MM.1S (cell line): ENCODE measurements around the gene C1QL4.

Experiments used
- DNase-seq: peaks from one replicate; pipeline ENCODE4 v3.0.0-alpha.2; 2015
- H2AFZ ChIP-seq: fragments of 300-600 bp; sonication (generic); 2 replicates; pipeline ENCODE4 v1.6.0; 2016; ENCODE audit warnings: antibody characterized with exemption, low read length
- H3F3A ChIP-seq: fragments of 300-600 bp; sonication (generic); 2 replicates; pipeline ENCODE4 v1.6.1; 2016; ENCODE audit warnings: mild to moderate bottlenecking, antibody characterized with exemption, low read length, moderate library complexity, mixed read lengths; ENCODE audit not compliant: insufficient read depth
- H3K27ac ChIP-seq: fragments of 300-600 bp; sonication (generic); 2 replicates; pipeline ENCODE4 v1.5.1; 2016; ENCODE audit warnings: mild to moderate bottlenecking, low read length
- H3K27me3 ChIP-seq: fragments of 300-600 bp; sonication (generic); replicated peaks from 2 replicates; pipeline ENCODE4 v1.6.0; 2016; ENCODE audit warnings: low read length; ENCODE audit not compliant: insufficient read depth
- H3K36me3 ChIP-seq: fragments of 300-600 bp; sonication (generic); replicated peaks from 2 replicates; pipeline ENCODE4 v1.6.1; 2016; ENCODE audit warnings: mild to moderate bottlenecking, low read length, mixed read lengths; ENCODE audit not compliant: insufficient read depth
- H3K4me1 ChIP-seq: fragments of 300-600 bp; sonication (generic); 2 replicates; pipeline ENCODE4 v1.6.1; 2016; ENCODE audit warnings: low read length, mixed read lengths
- H3K4me2 ChIP-seq: fragments of 300-600 bp; sonication (generic); 2 replicates; pipeline ENCODE4 v1.6.0; 2016; ENCODE audit warnings: low read depth, low read length
- H3K4me3 ChIP-seq: fragments of 300-600 bp; sonication (generic); 2 replicates; pipeline ENCODE4 v1.5.1; 2016; ENCODE audit warnings: low read length, mixed read lengths
- H3K79me2 ChIP-seq: fragments of 300-600 bp; sonication (generic); 2 replicates; pipeline ENCODE4 v1.6.1; 2016; ENCODE audit warnings: mixed run types, low read length, mixed read lengths
- H3K9ac ChIP-seq: fragments of 300-600 bp; sonication (generic); 2 replicates; pipeline ENCODE4 v1.6.1; 2016; ENCODE audit warnings: low read length, mixed read lengths
- H3K9me2 ChIP-seq: fragments of 300-600 bp; sonication (generic); replicated peaks from 2 replicates; pipeline ENCODE4 v1.6.1; 2016; ENCODE audit warnings: mild to moderate bottlenecking, low read length, mixed read lengths; ENCODE audit not compliant: insufficient read depth
- H3K9me3 ChIP-seq: fragments of 300-600 bp; sonication (generic); replicated peaks from 2 replicates; pipeline ENCODE4 v1.6.1; 2016; ENCODE audit warnings: mild to moderate bottlenecking, low read length, mixed read lengths; ENCODE audit not compliant: insufficient read depth
- H4K20me1 ChIP-seq: fragments of 300-600 bp; sonication (generic); 2 replicates; pipeline ENCODE4 v1.6.1; 2016; ENCODE audit warnings: mild to moderate bottlenecking, low read length, moderate library complexity, mixed read lengths; ENCODE audit not compliant: insufficient read depth
- CTCF ChIP-seq: fragments of 300-600 bp; sonication (generic); IDR thresholded peaks from 2 replicates; pipeline ENCODE4 v1.5.1; 2016; ENCODE audit warnings: antibody characterized with exemption, low read length, mixed read lengths
- EZH2 ChIP-seq: fragments of 300-600 bp; sonication (generic); optimal IDR thresholded peaks from 2 replicates; pipeline ENCODE3; 2017; ENCODE audit warnings: low read depth, mild to moderate bottlenecking, antibody characterized with exemption, low read length, mixed read lengths
- EZH2phosphoT487 ChIP-seq: fragments of 300-600 bp; sonication (generic); IDR thresholded peaks from 2 replicates; pipeline ENCODE4 v1.6.1; 2018; ENCODE audit warnings: antibody characterized with exemption, low read length

The C1QL4 gene

GRCh38 chr12:49365542-49365941 is 28.6 kb upstream of the C1QL4 start:
- no peak overlapping the region for H3K9ac ChIP-seq
- no peak overlapping the region for H3K27ac ChIP-seq

DNA sequence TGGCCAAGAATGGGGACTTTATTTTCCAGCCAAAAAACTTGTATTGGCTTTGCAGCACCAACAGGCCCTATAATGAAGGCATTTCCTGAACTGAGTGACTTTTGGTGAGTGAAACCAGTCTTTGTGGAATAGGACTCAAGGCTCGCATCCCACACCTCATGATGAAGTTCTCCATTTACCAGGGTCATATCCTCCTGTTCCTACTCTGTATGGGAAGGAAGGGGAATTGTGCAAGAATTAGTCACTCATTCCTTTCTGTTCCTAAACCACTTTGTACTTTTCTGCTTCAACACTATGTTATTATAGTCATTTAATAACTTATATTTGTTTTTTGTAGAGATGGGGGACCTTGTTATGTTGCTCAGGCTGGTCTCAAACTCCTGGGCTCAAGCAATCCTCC is 28.0 kb upstream of the C1QL4 start:
- Histone ChIP-seq H3F3A (peaks cover 32% of the 10 kb centered on the region), H3K4me1 (peaks cover 5% of the 10 kb centered on the region), H3K9me3 (no peaks in the 10 kb centered on the region), H3K4me2 (no peak overlapping the region), H4K20me1 (no peaks in the 10 kb centered on the region), H3K9me2 (no peaks in the 10 kb centered on the region), H2AFZ (no peak overlapping the region), H3K27me3 (no peaks in the 10 kb centered on the region), H3K9ac (no peak overlapping the region), H3K27ac (no peak overlapping the region), H3K4me3 (no peak overlapping the region), H3K79me2 (peaks cover 30% of the 10 kb centered on the region), H3K36me3 (no peaks in the 10 kb centered on the region)
- TF ChIP-seq CTCF (no peak), EZH2 (no peak), EZH2phosphoT487 (no peak)
- no peak for DNase-seq

More at GRCh38 chr12:49365542-49365941, 28.6 kb upstream of the C1QL4 start:
- Histone ChIP-seq H3K9me3 (no peaks in the 10 kb centered on the region), H2AFZ (no peak overlapping the region), H3K36me3 (no peaks in the 10 kb centered on the region), H4K20me1 (no peaks in the 10 kb centered on the region), H3K4me2 (no peak overlapping the region), H3K4me3 (no peak overlapping the region), H3K79me2 (peaks cover 36% of the 10 kb centered on the region), H3K27me3 (no peaks in the 10 kb centered on the region), H3K9me2 (no peaks in the 10 kb centered on the region), H3K4me1 (peaks cover 10% of the 10 kb centered on the region), H3F3A (peaks cover 37% of the 10 kb centered on the region)
- TF ChIP-seq EZH2phosphoT487: no peak
- TF ChIP-seq EZH2: no peak
- no peak for TF ChIP-seq CTCF
- no peak for DNase-seq

DNA sequence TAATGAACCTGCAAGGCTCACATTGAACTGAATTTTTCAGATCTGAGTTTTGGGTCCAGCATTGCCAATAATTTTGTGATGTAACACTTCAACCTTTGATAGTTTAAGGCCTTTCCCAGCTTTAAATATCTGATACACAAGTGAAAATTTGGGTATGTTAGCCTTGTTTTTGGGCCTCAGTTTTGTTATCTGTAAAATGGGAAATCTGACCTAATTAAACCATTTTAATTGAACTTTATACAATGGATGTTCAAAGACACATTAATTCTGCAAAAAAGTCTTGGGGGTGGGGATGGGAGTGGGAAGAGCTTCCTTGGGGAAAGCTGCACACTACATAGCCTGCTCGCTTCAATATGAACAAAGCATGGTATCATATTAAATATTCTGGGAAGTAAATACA is 25.1 kb upstream of the C1QL4 start:
- Histone ChIP-seq H3K9me3 (no peaks in the 10 kb centered on the region), H2AFZ (no peak overlapping the region), H3K4me1 (peaks cover 5% of the 10 kb centered on the region; the same call in 1 of the 2 replicates), H3K9me2 (no peaks in the 10 kb centered on the region), H3K4me2 (no peak overlapping the region), H3K27me3 (no peaks in the 10 kb centered on the region), H3K36me3 (no peaks in the 10 kb centered on the region), H3K9ac (no peak overlapping the region), H4K20me1 (no peaks in the 10 kb centered on the region), H3F3A (peaks cover 9% of the 10 kb centered on the region; the same call in 1 of the 2 replicates), H3K79me2 (peaks cover 5% of the 10 kb centered on the region; the same call in 1 of the 2 replicates), H3K27ac (no peak overlapping the region), H3K4me3 (no peak overlapping the region)
- TF ChIP-seq EZH2: no peak
- no peak for TF ChIP-seq EZH2phosphoT487
- TF ChIP-seq CTCF: no peak
- no peak for DNase-seq
